Adipocyte (in vitro differentiated cells): ENCODE measurements around the gene PCED1A.

Experiments used
- DNase-seq: peaks from one replicate; pipeline ENCODE4 v3.0.0-alpha.2; 2015; ENCODE audit warnings: low read depth
- H3K27me3 ChIP-seq: replicated peaks from 2 replicates; pipeline ENCODE4 v1.7.0; 2013; ENCODE audit warnings: mild to moderate bottlenecking, low read length, moderate library complexity; ENCODE audit not compliant: control insufficient read depth, insufficient read depth
- H3K36me3 ChIP-seq: 2 replicates; pipeline ENCODE4 v1.7.0; 2013; ENCODE audit warnings: low read length, mild to moderate bottlenecking, moderate library complexity; ENCODE audit not compliant: control insufficient read depth, insufficient read depth, severe bottlenecking
- H3K4me1 ChIP-seq: 2 replicates; pipeline ENCODE4 v1.7.0; 2013; ENCODE audit warnings: mild to moderate bottlenecking, low read length, moderate library complexity; ENCODE audit not compliant: control insufficient read depth, insufficient read depth
- H3K4me3 ChIP-seq: 2 replicates; pipeline ENCODE4 v1.7.0; 2013; ENCODE audit warnings: mild to moderate bottlenecking, low read length, moderate library complexity
- H3K9ac ChIP-seq: 2 replicates; pipeline ENCODE4 v1.7.0; 2013; ENCODE audit warnings: mild to moderate bottlenecking, low read length, moderate library complexity
- H3K9me3 ChIP-seq: 2 replicates; pipeline ENCODE4 v1.7.0; 2013; ENCODE audit warnings: mild to moderate bottlenecking, low read length, moderate library complexity; ENCODE audit not compliant: control insufficient read depth

The PCED1A gene

GRCh38 chr20:2820896-2821869 lies 19.3 kb downstream of the PCED1A start:
- no peak overlapping the region for H3K9ac ChIP-seq
- no peak for DNase-seq
- no peaks in the 10 kb centered on the region for H3K9me3 ChIP-seq
- H3K36me3 ChIP-seq, result no peaks in the 10 kb centered on the region
- peak overlapping the region; percentile 17 for H3K4me3 ChIP-seq
- H3K4me1 ChIP-seq, result peaks cover 48% of the 10 kb centered on the region
- no peaks in the 10 kb centered on the region for H3K27me3 ChIP-seq

DNA sequence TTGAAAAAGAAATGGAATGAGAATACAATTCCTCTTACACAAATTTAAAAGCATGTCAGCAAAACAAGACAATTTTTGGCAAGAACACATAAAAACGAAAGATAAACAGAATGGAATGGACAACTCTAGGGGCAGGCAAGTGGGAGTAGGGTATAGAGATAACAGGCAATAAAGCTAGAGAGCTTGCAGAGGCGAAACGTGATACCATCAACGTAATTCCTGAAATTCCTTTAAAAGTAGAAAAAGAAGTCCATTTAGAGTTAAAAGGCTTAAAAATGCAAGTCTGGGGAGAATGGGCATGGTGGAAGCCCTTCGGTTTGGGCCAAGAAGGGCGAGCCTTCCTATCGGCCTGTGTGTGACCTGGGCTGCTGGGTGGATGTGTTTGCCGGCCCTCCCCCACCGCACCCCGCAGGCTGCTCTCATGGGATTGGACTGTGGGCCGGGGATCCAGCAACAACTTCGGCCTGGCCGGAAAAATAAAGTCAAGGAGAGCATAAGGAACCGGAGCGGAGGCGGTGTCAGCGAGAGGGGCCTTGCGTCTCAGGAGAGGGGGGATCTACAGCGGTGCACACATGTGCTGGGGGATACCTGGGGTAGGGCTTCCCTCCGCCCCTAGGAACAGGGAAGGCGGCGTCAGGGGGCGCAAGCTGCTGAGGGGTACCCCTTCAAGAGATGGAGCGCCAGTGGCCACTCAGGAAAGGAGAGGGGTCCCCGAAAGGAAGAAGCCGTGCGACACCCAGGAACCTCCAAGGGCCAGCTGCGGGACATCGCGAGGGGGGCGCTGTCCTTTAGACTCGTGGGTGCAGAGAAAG lies 20.2 kb downstream of the PCED1A start:
- Histone ChIP-seq H3K4me3 (peak overlapping the region; percentile 20), H3K9me3 (no peaks in the 10 kb centered on the region), H3K4me1 (peaks cover 57% of the 10 kb centered on the region), H3K36me3 (no peaks in the 10 kb centered on the region), H3K9ac (peak overlapping the region; percentile 18), H3K27me3 (no peaks in the 10 kb centered on the region)
- DNase-seq, result peak; percentile 55

- Histone ChIP-seq H3K4me1 (peaks cover 73% of the 10 kb centered on the region), H3K9ac (no peak overlapping the region), H3K9me3 (no peaks in the 10 kb centered on the region), H3K36me3 (no peaks in the 10 kb centered on the region), H3K4me3 (peak overlapping the region; percentile 8), H3K27me3 (no peaks in the 10 kb centered on the region)
- peak; percentile 39 for DNase-seq
Measured at GRCh38 chr20:2817891-2818595, 22.4 kb downstream of the PCED1A start.

DNA sequence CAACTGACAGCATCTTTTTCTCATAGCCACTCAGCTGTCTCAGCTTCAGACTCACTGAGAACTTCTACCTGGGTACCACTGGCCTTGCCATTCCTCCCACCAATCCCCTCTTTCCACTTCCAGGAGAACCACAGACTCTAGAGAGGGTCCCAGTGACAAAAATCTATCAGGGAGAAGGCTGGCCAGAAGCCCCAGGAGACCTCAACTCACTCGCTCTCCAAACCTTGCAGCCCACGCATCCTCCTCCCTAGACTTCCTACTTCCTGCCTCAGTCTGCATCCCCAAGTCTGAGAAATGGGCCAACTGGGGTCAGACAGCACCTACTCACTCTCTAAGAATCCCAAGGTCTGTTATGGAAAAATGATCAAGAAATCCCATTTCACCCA lies 23.1 kb downstream of the PCED1A start:
- peaks cover 73% of the 10 kb centered on the region for H3K4me1 ChIP-seq
- no peaks in the 10 kb centered on the region for H3K27me3 ChIP-seq
- H3K36me3 ChIP-seq, result no peaks in the 10 kb centered on the region
- DNase-seq, result no peak
- H3K4me3 ChIP-seq, result peak overlapping the region; percentile 8
- peaks cover 3% of the 10 kb centered on the region for H3K9me3 ChIP-seq
- no peak overlapping the region for H3K9ac ChIP-seq

DNA sequence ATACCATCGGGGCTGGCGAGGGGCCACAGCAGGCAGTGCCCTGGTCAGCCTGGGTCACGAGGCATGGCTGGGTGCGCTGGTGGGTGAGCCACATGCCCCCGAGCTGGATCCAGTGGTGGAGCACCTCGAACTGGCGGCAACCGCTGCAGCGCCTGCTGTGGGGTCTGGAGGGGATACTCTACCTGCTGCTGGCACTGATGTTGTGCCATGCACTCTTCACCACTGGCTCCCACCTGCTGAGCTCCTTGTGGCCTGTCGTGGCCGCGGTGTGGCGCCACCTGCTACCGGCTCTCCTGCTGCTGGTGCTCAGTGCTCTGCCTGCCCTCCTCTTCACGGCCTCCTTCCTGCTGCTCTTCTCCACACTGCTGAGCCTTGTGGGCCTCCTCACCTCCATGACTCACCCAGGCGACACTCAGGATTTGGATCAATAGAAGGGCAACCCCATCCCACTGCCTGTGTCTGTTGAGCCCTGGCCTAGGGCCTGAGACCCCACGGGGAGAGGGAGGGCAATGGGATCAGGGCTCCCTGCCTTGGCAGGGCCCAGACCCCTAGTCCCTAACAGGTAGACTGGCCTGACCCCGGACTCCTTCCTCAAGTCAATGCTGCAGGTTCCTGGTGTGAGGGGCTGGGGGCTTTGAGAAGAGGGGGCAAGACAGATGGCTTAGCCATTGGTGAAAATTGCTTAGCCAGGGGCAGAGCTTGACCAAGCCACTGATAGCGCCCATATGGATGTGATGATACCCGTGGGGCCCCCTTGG lies 23.7 kb downstream of the PCED1A start:
- no peaks in the 10 kb centered on the region for H3K27me3 ChIP-seq

DNA sequence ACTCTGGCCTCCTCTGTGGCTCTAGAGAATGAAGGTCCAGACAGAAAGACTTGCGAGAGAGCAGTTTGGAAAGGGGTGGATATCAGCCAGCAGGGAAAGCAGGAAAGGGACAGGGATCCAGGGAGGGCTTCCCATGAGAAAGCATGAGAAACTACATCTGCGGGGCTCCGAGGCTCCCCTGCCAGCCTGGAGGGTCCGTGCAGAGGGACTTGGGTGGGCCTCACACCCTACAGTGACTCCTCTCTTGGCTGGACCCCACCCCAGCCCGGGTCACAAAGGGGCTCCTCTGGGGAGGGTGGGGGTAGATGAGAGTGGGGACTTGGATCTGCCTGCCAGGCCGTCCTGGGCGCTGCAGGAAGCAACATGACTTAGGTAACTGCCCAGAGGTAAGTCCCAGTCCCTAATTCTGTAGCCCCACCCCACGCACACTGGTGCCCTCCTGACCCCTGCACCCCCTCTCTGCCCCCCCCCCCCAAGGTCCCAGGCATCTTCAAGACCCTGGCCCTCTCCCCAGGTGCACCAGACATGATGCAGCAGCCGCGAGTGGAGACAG lies 24.3 kb downstream of the PCED1A start, which contains the start of gene TMEM239:
TMEM239 (plus strand) TSS at position 335 of the 553 bp plus-strand sequence; CDS start at position 526, 191 bp downstream.
- no peaks in the 10 kb centered on the region for H3K27me3 ChIP-seq
- H3K9me3 ChIP-seq, result peaks cover 14% of the 10 kb centered on the region
- H3K4me1 ChIP-seq, result peaks cover 69% of the 10 kb centered on the region
- H3K4me3 ChIP-seq, result peak within 1 kb of the TSS; percentile 48
- peak within 1 kb of the TSS; percentile 51 for H3K9ac ChIP-seq
- H3K36me3 ChIP-seq, result no peaks in the 10 kb centered on the region
- DNase-seq, result no peak

More for the DNA sequence above, 23.7 kb downstream of the PCED1A start:
- H3K4me3 ChIP-seq, result no peak overlapping the region
- peaks cover 9% of the 10 kb centered on the region for H3K9me3 ChIP-seq
- H3K4me1 ChIP-seq, result peaks cover 73% of the 10 kb centered on the region
- H3K9ac ChIP-seq, result no peak overlapping the region
- no peak for DNase-seq
- H3K36me3 ChIP-seq, result no peaks in the 10 kb centered on the region

DNA sequence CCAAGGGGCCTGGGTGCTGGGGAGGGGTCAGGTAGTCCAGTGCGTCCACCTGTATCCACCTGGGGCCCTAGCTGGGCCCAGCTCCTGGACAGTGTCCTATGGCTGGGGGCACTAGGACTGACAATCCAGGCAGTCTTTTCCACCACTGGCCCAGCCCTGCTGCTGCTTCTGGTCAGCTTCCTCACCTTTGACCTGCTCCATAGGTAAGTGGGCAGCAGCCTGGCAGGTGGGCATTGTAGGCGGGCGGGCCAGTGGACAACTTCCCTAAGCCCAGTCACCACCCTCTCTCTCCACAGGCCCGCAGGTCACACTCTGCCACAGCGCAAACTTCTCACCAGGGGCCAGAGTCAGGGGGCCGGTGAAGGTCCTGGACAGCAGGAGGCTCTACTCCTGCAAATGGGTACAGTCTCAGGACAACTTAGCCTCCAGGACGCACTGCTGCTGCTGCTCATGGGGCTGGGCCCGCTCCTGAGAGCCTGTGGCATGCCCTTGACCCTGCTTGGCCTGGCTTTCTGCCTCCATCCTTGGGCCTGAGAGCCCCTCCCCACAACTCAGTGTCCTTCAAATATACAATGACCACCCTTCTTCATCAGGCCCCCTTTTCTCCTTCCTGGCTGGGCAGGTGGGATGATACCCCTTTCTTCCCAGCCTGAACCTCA lies 25.1 kb downstream of the PCED1A start:
- peak overlapping the region; percentile 51 for H3K9ac ChIP-seq
- peaks cover 66% of the 10 kb centered on the region for H3K4me1 ChIP-seq
- no peaks in the 10 kb centered on the region for H3K36me3 ChIP-seq
- H3K9me3 ChIP-seq, result peaks cover 14% of the 10 kb centered on the region
- no peak for DNase-seq
- no peaks in the 10 kb centered on the region for H3K27me3 ChIP-seq
- peak overlapping the region; percentile 48 for H3K4me3 ChIP-seq

DNA sequence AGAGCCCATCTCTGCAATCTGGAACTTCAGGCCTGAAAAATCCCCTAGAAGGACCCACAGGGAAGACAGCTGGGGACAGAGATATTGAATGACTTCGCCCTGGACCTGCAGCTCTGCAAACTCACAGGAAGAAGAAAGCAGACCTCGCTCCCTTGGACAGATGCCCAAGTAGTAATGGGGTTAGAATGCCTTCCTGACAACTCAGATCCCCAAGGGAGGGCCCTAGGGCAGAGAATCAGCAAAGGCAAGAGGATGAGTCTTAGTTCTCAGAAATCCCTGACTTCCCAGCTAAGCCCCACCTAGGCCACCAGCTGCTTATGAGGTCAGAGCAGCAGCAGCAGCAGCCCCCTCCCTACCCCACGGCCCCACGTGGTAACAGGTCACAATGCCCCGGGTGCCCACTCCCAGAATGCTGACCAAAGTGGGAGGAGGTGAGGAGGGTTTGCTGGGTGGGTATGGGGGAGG lies 25.8 kb downstream of the PCED1A start, which contains the start of gene C20orf141:
C20orf141 (plus strand) TSS at position 401 of the 465 bp plus-strand sequence. CDS start 198 bp downstream, outside the sequence.
- Histone ChIP-seq H3K4me1 (peaks cover 59% of the 10 kb centered on the region), H3K9me3 (peaks cover 14% of the 10 kb centered on the region), H3K9ac (peak within 1 kb of the TSS; percentile 51), H3K36me3 (no peaks in the 10 kb centered on the region), H3K27me3 (no peaks in the 10 kb centered on the region), H3K4me3 (peak within 1 kb of the TSS; percentile 48)
- peak; percentile 93 for DNase-seq

DNA sequence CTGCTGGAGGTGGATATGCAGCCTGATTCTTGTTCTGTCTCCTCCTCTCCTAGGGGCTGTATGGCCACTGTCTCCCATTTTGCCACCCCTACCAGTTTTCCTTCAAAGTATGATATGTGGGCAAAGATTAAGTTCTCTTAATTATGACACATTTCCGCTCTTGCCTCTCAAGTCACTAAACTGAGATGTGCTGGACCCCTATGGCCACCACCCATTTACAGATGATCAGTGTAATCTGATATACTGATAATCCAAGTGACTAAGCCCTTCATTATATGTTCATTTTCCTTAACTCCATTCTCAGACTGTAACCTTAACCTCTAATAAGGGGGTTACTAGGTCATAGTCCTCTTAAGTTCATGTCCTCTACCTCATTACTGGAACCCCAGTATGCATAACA lies 26.4 kb downstream of the PCED1A start:
- DNase-seq, result no peak
- Histone ChIP-seq H3K36me3 (no peaks in the 10 kb centered on the region), H3K27me3 (no peaks in the 10 kb centered on the region), H3K4me1 (peaks cover 53% of the 10 kb centered on the region), H3K9me3 (peaks cover 14% of the 10 kb centered on the region), H3K9ac (no peak overlapping the region), H3K4me3 (peak overlapping the region; percentile 17)
